Ramos (cell line): ENCODE measurements around the gene MARS2.
"Not testable (repeated sequence)": the region's sequence is repeated elsewhere in the genome, so short reads cannot be mapped to it uniquely, and the experiment has no call there.

Source experiments
- in situ Hi-C: fragments of 300-500 bp; cut with MboI; formaldehyde crosslinking; loops from one replicate; pipeline ENCODE4 v1.14.3; 2022; ENCODE audit warnings: low sequenced_read_pairs; ENCODE audit not compliant: unreplicated experiment

Gene MARS2

GRCh38 chr2:197705912-197706838 lies 1.0 kb downstream of the MARS2 start:
- in situ Hi-C loops, result no loop called here

GRCh38 chr2:197706839-197707207 lies 1.7 kb downstream of the MARS2 start:
- in situ Hi-C loops, result no loop called here

- in situ Hi-C loops, result no loop called here
Measured at GRCh38 chr2:197707316-197708213, 2.4 kb downstream of the MARS2 start.

- in situ Hi-C loops, result no loop called here
Measured at GRCh38 chr2:197708331-197708730, 3.2 kb downstream of the MARS2 start.

GRCh38 chr2:197709140-197709539 lies 4.0 kb downstream of the MARS2 start:
- in situ Hi-C loops, result not testable (repeated sequence)

GRCh38 chr2:197710424-197711042 lies 5.4 kb downstream of the MARS2 start:
- in situ Hi-C loops, result no loop called here

- in situ Hi-C loops, result no loop called here
Measured at GRCh38 chr2:197711578-197711977, 6.4 kb downstream of the MARS2 start.

GRCh38 chr2:197713271-197713670 lies 8.1 kb downstream of the MARS2 start:
- in situ Hi-C loops, result no loop called here

GRCh38 chr2:197717863-197718262 lies 12.7 kb downstream of the MARS2 start:
- in situ Hi-C loops, result no loop called here

GRCh38 chr2:197727011-197727410 lies 21.8 kb downstream of the MARS2 start:
- in situ Hi-C loops, result no loop called here

- in situ Hi-C loops, result not testable (repeated sequence)
Measured at GRCh38 chr2:197728555-197729544, 23.7 kb downstream of the MARS2 start.

- in situ Hi-C loops, result no loop called here
Measured at GRCh38 chr2:197740200-197740599, 35.0 kb downstream of the MARS2 start.
